HPDE6-E6E7 (cell line): ENCODE results near the gene RFFL.
"Not testable (repeated sequence)": the region's sequence is repeated elsewhere in the genome, so short reads cannot be mapped to it uniquely, and the experiment has no call there.

Experiments
- DNase-seq: peaks from one replicate; pipeline ENCODE4 v3.0.0; 2011; ENCODE audit warnings: missing footprints; ENCODE audit errors: extremely low spot score

The RFFL gene

DNA sequence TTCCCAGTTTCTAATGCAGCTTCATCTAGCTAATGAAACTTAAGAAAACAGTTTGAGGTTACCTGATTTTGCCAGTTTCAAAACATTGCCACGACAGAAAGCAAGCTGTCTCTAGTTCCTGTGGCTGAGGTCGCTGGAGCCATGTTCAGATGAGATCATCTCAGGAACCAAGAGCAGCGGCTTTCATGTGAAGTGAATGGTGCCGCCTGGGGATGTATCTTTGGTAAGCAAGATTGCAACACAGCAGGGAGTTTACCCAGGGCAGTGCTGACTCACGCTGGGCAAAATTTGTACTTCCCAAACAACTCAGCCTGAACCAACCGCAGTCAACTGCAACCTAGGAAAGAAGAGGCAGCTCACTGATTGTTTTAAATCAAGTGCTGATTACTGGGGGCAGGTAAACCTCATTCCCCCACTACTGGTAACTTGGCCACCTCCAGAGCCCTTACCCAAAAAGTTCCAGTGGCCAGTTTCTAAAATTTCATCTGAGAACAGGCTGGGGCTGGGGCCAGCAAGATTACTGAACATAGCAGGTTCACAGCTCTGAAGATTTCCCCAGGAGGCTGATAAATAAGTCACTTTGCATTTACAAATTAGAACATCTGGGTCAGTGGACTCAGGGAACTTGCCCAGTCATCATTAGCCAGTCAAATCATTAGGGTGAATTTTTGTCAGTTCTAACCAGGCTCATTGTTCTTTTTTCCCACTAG, at the start of gene RFFL:
Gene RFFL, minus strand, starts transcription at position 194 of the 710 bp plus-strand sequence. CDS start 37,154 bp downstream, outside the sequence.
- DNase-seq = peak; percentile 97

DNA sequence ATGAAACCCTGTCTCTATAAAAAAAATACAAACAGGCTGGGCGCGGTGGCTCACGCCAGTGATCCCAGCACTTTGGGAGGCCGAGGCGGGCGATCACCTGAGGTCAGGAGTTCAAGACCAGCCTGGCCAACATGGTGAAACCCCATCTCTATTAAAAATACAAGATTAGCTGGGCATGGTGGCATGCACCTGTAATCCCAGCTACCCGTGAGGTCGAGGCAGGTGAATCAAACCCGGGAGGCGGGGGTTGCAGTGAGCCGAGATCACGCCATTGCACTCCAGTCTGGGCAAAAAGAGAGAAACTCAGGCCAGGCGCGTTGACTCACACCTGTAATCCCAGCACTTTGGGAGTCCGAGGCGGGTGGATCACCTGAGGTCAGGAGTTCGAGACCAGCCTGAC, 47.3 kb upstream of the RFFL start:
- DNase-seq = not testable (repeated sequence)

DNA sequence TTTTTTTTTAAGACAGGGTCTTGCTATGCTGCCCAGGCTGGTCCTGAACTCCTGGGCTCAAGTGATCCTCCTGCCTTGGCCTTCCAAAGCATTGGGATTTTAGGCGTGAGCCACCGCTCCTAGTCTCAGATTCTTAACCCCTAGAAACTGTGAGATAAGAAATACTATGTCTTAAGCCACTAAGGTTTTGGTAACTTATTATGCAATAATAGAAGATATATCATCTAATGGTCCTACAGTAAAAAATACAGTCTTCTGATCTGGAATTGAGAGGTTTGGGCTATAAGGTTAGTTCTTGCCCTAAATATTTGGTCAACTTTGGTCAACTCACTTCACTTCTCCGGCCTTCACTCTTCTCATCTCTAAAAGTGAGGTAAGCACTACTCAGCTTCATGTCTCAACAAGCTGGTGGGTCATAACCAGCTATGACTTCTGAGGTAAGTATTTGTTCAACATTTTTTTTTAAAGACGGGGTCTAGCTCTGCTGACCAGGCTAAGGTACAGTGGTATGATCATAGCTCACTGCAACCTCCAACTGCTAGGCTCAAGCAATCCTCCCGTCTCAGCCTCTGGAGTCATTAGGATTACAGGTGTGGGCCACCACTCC, 41.4 kb upstream of the RFFL start:
- no peak for DNase-seq

DNA sequence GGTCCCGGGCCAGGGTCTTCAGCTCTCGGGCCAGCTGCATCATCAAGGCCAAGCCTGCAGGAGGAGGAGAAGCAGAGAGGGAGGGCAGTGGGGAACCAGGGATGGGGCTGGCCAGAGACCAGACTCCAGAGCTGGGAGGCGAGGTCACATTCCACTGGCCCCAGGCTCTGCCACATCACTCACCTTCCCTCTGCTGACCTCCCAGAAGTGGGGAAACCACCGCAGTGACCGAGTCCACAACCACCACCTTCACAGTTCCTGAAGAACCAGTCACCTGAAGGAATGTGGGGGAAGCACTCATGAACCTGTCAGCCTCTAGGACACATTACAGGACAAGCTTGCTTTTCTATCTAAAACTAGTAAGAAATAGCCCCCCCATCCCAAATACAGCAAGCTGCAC, 39.8 kb upstream of the RFFL start:
- no peak for DNase-seq

GRCh38 chr17:35101725-35102124, 38.2 kb upstream of the RFFL start:
- DNase-seq = no peak

- no peak for DNase-seq
These were observed 37.5 kb upstream of the RFFL start for GRCh38 chr17:35101036-35101435.

- no peak for DNase-seq
These were observed 36.4 kb upstream of the RFFL start for GRCh38 chr17:35099908-35100307.

DNA sequence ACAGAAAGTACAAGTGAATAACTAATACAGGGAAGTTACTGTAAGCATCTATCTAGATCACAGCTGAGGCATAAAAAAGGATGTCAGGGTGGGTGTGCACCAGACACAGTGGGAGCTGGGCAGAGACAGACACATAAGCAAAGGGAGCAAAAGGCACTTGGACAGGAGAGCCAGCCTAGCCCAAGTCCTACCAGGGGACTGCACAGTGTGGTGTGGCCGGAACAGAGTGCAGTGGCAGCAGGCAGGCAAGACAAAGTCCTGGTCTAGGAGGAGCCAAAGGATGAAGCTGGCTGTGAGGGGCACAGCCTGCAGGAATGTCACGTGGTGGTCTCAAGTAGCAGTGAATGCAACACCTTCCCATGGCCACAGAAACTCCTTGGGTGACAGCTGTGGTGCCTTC, 34.3 kb upstream of the RFFL start:
- no peak for DNase-seq

DNA sequence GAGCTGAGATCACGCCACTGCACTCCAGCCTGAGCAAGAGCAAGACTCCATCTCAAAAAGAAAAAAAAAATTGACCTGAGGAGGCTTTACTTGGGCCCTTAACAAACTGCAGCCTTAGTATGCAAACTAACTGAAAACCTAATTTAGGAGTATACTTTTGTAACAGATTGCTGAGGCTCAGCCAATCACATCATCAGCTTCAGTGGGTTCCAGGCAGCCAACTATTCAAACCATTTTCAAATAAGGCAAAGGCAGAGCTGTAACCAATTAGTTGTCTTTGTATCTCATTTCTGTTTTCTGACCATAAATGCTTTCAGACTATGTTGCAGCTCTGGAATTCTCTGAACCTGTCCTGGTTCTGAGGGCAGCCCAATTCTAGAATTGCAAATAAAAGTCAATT, 32.2 kb upstream of the RFFL start:
- no peak for DNase-seq

GRCh38 chr17:35094902-35095301, 31.4 kb upstream of the RFFL start:
- no peak for DNase-seq

DNA sequence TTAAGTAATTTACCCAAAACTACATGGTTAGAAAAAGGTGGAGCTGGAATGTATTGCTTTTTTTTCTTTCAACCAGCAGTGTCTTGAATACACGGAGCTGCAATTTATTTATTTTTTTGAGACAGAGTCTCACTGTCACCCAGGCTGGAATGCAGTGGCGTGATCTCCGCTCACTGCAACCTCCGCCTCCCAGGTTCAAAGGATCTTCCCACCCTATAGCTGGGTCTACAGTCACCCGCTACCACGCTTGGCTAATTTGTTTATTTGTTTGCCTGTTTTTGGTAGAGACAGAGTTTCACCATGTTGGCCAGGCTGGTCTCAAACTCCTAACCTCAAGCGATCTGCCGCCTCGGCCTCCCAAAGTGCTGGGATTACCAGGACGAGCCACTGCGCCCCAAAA, 27.2 kb upstream of the RFFL start:
- DNase-seq = not testable (repeated sequence)

- DNase-seq = peak; percentile 45
These were observed 26.2 kb upstream of the RFFL start for GRCh38 chr17:35089586-35090296.

GRCh38 chr17:35088881-35089585, 25.5 kb upstream of the RFFL start:
- DNase-seq = peak; percentile 66

- DNase-seq = no peak
These were observed 24.9 kb upstream of the RFFL start for GRCh38 chr17:35088356-35088880.

DNA sequence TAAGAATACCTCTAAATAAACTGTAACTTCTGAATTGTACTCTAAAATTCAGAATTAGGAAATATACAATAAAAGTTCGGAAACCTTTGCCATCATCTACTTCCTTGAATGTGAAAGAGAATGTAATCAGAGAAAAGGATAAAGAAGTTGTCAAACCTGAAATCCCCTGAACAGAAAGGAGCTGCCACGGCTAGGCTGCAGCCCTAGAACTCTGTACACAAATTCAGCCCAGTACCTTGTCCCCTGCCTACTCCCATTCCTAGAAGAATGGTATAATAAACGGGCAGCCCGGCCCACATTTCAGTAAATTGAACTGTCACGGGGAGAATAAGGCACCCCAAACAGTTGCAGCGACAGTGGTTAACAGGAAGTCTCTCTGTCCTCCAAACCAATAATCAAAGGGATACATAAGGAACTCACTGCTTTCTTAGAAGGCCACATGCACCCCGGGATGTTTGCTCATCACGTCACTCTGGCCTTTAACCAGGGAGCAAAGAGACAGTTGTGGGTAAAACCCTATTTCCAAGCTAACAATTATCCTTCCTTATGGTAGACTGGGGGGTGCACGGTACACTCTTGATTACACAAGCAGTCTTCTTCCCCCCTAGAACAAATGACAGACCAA, 24.3 kb upstream of the RFFL start:
- no peak for DNase-seq

GRCh38 chr17:35086931-35087573, 23.5 kb upstream of the RFFL start:
- no peak for DNase-seq

DNA sequence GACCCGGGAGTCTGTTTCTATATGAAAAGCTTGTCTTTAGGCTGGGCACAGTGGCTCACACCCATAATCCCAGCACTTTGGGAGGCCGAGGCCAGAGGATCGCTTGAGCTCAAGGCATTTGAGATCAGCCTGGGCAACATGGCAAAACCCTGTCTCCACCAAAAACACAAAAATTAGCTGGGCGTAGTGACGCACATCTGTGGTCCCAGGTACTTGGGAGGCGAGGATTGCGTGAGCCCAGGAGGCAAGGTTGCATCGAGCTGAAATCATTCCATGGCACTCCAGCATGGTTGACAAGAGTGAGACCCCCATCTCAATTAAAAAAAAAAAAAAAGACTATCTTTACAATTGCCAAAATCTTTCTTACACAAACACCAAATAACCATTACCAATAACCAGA, 22.7 kb upstream of the RFFL start:
- no peak for DNase-seq

DNA sequence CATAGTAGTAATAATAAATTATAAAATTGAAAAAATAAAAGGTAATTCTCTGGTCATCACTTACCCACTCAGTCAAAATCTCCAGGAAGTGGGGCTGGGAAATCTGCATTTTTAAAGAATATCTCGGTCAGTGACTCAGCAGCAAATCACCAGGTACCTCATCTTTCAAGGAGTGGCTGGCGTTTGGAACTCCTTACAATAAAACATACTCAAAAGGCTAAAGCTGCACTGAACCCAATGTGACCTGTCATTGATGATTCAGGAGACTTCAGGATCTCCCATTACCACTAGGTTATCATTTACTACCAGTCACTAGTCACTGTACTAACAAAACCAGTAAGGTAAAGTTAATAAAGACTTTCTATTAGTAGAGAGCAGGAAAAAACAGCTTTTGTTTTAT, 21.5 kb upstream of the RFFL start:
- peak; percentile 75 for DNase-seq

- no peak for DNase-seq
These were observed 19.6 kb upstream of the RFFL start for GRCh38 chr17:35083071-35083470.

GRCh38 chr17:35082073-35082657, 18.7 kb upstream of the RFFL start:
- no peak for DNase-seq

- no peak for DNase-seq
These were observed 18.1 kb upstream of the RFFL start for GRCh38 chr17:35081638-35082037.
